HFF-Myc (cell line): ENCODE results near the gene PPP1R1C.

Source experiments
- DNase-seq: peaks from one replicate; pipeline ENCODE4 v3.0.0-alpha.2; 2011; ENCODE audit warnings: low read depth; ENCODE audit errors: extremely low read depth
- H3K4me3 ChIP-seq: replicated peaks from 2 replicates; pipeline ENCODE4 v1.5.1; 2011; ENCODE audit warnings: low read depth, mild to moderate bottlenecking, control low read depth, low read length
- TF ChIP-seq, protein P1 (sequence below): IDR thresholded peaks from 2 replicates; pipeline ENCODE4 v1.5.1; 2012; ENCODE audit warnings: mild to moderate bottlenecking, low read depth, low read length, control low read depth; ENCODE audit errors: missing control alignments

Gene PPP1R1C

GRCh38 chr2:182117196-182117595, 131.5 kb downstream of the PPP1R1C start:
- DNase-seq, result no peak
- TF ChIP-seq, protein P1, sequence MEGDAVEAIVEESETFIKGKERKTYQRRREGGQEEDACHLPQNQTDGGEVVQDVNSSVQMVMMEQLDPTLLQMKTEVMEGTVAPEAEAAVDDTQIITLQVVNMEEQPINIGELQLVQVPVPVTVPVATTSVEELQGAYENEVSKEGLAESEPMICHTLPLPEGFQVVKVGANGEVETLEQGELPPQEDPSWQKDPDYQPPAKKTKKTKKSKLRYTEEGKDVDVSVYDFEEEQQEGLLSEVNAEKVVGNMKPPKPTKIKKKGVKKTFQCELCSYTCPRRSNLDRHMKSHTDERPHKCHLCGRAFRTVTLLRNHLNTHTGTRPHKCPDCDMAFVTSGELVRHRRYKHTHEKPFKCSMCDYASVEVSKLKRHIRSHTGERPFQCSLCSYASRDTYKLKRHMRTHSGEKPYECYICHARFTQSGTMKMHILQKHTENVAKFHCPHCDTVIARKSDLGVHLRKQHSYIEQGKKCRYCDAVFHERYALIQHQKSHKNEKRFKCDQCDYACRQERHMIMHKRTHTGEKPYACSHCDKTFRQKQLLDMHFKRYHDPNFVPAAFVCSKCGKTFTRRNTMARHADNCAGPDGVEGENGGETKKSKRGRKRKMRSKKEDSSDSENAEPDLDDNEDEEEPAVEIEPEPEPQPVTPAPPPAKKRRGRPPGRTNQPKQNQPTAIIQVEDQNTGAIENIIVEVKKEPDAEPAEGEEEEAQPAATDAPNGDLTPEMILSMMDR, result no peak
- no peak overlapping the region for H3K4me3 ChIP-seq

DNA sequence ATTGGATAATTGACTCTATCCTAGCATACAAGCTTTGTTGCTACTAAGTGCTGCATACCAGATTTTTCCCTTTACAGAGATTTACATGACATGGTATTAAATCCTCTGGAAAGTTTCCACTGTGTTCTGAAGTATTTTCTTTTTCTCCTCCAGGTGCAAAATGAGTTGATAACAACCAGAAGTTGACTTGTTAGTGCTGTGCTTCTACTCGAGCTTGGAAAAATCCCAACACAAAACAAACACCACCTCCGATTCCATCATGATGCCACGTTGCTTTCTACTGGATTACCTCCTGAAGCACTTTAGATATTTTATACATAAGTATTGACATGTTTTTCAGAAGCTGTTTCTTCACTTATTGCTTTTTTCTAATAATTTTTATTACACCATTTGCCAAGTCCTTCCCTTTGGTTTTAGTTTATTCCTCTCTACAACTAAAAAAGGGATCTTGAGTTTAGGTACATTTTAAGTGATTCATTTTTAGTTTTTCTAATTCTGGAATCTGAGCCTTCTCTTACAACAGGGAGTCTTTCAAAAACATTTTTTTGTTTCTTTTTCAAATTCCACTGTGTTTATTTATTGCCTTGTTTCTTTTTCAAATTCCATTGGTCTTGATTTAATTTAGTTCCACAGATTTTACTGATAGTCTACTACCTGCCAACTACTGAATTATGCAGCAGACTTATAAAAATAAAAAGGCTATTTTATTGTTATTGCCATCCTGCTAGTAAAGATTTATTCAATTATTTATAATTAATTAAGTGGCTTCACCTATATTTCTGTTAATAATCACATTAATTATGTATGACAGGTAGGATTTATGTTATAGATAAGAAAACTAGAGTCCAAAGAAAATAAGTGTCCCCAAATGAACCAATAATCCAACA, 143.4 kb downstream of the PPP1R1C start:
- TF ChIP-seq, protein P1, result no peak
- DNase-seq, result no peak
- H3K4me3 ChIP-seq, result no peak overlapping the region

DNA sequence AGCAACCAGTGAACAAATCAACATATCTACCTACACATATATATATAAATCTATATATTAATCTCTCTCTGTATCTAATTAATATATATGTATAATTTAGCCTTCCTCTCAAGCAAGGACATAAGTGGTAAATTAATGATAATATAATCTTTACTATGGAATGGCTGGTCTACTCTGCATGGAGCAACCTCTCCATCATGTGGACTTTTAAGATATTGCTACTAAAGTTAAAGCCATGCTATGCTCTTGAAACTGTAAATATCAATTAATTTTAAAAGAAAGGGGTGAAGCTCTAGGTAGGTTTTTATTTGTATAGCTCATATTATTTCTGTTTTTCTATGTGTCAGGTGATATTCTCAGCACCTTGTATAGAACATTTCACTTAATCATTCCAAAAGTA, 147.0 kb downstream of the PPP1R1C start:
- TF ChIP-seq, protein P1, result peak; percentile 37
- no peak for DNase-seq
- no peak overlapping the region for H3K4me3 ChIP-seq

DNA sequence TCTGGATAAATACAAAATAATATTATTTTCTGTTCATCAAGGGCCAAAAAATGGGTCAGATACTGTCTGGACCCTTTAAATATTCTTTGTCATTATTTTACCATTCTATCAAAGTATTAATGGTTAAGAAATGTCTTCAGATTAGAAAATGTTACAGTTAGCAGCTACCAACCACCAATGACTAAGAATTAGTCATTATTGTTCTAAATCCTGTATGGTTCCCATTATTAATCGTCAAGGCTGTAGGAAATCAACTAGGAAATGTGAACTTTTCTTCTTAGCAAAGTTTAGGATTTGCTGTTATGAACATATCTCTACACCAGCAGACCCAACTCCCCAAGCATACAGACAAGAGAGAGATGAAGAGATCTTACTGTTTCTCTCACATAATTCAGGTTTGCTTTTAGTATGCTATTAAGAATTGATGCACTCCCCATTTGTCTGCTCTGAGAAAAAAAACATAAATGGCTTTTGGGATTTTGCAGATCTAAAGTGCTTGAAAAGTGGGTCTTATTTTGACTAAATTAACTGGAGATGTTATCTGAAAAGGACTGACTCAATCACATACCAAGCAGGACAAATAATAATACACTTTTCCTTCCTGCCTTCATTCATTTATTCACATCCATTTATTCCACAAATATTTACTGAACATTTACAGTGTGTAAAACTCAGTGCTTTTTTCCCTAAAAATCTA, 147.7 kb downstream of the PPP1R1C start:
- TF ChIP-seq, protein P1, result no peak
- H3K4me3 ChIP-seq, result no peak overlapping the region
- DNase-seq, result no peak

GRCh38 chr2:182134201-182134600, 148.5 kb downstream of the PPP1R1C start:
- TF ChIP-seq, protein P1, result no peak
- no peak for DNase-seq
- H3K4me3 ChIP-seq, result no peak overlapping the region

- no peak overlapping the region for H3K4me3 ChIP-seq
- TF ChIP-seq, protein P1, result no peak
- DNase-seq, result no peak
Observed at GRCh38 chr2:182142062-182142461, 156.4 kb downstream of the PPP1R1C start.
